Choroid plexus epithelial cell (primary cell): ENCODE measurements around the gene RAB35.
A peak's percentile ranks its signal among the peaks of the same experiment; 100 is the strongest.

Experiments used
- DNase-seq: peaks from one replicate; pipeline ENCODE4 v3.0.0-alpha.2; 2010; ENCODE audit warnings: low read depth
- H3K4me3 ChIP-seq: 2 replicates; pipeline ENCODE4 v1.5.1; 2011; ENCODE audit warnings: low read depth, mild to moderate bottlenecking, control low read depth, low read length, moderate library complexity
- TF ChIP-seq, protein P1 (sequence below): conservative IDR thresholded peaks from 2 replicates; pipeline ENCODE4 v1.5.1; 2011; ENCODE audit warnings: low read depth, mild to moderate bottlenecking, control low read depth, inconsistent platforms, low read length, moderate library complexity

The RAB35 gene

DNA sequence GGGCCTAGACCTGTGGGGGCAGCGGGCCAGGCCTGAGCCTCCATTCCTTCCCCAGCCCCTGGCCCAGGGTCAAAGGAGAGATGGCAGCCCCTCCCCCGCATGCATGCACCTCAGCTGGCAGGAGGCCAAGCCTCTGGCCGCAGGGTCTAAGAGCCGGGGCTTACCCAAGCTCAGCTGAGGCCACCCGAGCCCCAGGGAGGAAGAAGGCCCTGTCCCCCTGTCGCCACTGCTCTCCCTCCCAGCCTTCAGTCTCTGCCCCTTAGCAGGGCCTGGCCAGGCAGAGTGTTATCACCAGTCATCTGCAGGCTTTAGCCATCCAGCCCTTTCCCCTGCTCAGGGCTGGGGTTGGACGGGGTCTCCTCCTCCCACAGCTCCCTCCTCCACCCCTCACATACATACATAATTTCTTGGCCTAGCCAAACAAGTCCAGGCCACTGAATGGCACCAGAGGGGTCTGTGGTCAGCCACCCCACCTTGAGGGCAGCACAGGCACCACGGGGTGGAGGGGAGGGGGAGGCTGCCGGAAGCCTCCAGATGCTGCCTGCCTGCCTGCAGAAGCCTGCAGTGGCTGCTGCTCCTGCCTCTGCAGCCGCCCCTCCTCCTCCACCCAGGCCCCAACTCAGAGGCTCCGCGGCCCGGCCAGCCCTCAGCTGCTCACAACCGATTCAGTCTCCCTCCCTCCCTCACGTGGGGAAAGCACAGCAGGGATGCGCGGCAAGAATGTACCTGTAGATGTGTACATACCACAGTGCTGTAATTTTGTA lies 22.8 kb downstream of the RAB35 start:
- peak; percentile 55 for DNase-seq
- H3K4me3 ChIP-seq, result no peak overlapping the region
- TF ChIP-seq, protein P1, sequence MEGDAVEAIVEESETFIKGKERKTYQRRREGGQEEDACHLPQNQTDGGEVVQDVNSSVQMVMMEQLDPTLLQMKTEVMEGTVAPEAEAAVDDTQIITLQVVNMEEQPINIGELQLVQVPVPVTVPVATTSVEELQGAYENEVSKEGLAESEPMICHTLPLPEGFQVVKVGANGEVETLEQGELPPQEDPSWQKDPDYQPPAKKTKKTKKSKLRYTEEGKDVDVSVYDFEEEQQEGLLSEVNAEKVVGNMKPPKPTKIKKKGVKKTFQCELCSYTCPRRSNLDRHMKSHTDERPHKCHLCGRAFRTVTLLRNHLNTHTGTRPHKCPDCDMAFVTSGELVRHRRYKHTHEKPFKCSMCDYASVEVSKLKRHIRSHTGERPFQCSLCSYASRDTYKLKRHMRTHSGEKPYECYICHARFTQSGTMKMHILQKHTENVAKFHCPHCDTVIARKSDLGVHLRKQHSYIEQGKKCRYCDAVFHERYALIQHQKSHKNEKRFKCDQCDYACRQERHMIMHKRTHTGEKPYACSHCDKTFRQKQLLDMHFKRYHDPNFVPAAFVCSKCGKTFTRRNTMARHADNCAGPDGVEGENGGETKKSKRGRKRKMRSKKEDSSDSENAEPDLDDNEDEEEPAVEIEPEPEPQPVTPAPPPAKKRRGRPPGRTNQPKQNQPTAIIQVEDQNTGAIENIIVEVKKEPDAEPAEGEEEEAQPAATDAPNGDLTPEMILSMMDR, result no peak

DNA sequence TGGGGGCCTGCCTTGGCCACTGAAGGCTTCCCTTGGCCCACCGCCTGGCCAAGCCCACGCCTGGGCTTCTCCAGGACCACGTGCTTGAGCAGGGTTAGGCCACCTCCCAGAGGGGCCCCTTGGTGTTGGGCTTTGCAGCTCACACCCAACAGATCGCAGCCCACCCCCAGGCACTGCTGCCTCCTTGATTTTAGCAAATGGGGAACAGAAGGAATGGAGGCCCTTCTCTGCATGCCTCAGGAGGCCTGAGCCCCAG lies 23.3 kb downstream of the RAB35 start:
- TF ChIP-seq, protein P1, result no peak
- no peak overlapping the region for H3K4me3 ChIP-seq
- no peak for DNase-seq

DNA sequence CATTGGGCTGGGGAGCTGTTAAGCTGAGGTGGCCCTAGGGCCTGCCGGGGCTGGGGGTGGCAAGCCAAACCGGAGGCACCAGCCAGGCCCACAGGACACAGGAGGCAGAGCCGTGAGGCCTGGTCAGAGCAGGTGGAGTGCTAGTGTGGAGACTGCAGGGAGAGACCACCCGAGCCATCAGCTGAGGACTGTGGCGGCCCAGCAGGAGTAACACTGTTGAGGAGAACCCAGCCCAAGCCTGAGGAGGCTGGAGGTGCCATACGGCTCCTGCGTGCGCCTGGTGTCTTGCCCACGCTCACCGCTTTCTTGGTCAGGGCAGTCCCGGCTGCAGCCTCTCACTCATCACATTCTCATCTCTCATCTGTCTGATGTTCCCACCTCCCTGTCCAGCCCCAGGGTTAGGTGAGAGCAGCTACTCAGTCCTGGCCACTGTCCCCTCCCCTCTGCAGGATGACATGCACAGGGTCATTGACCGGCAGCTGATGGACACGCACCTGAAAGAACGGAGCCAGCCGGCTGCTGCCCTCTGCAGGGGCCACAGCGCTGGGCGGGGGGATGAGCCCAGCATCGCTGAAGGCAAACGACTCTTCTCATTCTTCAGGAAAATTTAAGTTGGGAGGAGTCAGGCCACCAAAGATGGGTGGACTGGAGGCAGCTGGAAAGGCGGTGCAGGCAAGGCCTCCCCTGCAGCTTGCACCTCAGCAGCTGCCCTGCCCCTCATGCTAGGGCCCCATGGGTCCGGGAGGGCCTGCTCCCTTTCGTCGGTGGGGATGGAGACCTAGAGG lies 23.8 kb downstream of the RAB35 start:
- TF ChIP-seq, protein P1, result no peak
- DNase-seq, result no peak
- H3K4me3 ChIP-seq, result no peak overlapping the region

DNA sequence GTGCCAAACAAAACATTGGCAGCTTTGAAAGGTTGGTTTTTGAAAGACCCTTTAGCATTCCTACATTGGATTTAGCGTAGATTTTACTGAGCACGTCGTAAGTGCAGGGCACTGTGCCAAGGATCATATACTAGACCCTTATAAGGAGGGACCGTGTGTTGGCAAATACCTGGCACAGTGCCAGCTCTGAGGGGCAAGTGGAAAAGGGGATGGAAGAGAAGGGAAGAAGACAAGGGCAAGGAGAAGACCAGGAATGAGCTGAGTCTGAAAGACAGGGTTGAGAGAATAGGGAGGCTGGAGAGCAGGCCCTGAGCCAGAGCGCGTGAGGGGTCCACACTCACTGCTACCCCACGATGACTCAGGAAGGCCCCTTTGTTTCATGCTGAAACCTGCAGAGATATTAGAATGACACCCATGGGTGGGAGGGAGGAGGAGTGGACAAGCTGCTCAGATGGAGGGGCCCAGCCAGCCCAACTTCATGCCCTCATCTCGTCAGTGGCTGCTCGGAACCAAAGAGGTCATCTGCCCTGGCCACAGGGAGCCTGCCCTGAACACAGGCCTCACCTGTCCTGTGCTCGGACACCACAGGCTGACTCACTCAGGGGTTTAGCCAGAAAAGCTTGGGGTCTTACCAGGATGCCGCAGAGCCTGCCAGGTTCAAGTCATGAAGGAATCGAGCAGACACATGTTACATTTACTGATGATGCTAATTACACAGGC lies 25.0 kb downstream of the RAB35 start:
- TF ChIP-seq, protein P1, result no peak
- no peak overlapping the region for H3K4me3 ChIP-seq
- no peak for DNase-seq

DNA sequence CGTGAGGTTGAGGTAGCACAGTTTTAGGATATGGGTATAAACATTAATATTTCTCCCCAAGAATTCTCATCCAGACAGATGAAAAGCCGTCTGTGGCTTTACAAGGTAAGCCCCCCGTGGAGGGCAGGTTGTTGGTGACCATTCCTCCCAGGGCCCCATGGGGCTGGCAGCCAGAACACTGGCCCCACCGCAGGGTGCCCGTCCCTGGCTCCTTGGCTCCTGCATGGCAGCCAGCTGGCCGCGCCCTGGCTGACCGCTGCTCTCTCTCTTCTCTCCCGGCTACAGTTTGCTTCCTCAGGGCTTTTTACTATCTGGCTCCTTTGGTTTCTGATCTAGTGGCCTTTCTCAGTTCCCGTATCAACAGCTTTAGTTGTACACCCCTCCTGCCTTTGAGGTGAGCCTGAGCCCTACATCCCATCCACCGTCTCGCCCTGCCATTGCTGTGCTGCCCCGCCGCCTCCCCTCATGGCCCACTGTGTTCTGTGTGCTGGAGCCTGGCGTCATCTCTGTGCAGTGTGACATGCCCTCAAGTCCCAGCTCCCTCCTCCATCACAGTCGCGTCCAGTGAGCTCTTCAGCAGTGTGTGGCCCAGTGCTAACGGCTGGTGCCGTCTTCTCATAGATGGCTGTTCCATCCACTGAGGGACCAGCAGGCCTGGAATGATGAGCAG lies 25.8 kb downstream of the RAB35 start:
- TF ChIP-seq, protein P1, result no peak
- no peak for DNase-seq
- no peak overlapping the region for H3K4me3 ChIP-seq

DNA sequence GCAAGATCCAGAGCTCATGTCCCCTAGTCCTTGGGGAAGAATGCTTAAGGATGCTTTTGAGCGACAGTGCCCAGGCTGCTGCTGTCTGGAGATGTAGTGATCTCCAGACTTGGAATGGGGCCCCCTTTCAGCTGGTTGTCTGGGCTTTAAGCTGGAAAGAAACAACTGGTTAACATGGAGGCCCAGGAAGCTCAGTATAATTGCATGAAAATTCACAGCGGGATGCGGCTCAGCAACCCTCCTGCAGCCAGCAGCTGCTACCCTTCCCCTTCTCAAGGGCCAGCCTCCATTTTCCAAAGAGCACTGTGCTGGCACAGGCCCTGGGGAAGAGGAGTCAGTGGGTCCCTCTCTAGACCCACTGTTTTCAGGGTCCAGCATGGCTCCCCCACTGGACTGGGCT lies 26.3 kb downstream of the RAB35 start:
- TF ChIP-seq, protein P1, result no peak
- no peak for DNase-seq
- no peak overlapping the region for H3K4me3 ChIP-seq
